HL-60 (cell line): ENCODE data around the gene USP35.

Source experiments
- DNase-seq, 2 experiments: peaks; one replicate each; pipeline ENCODE4 v3.0.0-alpha.2; 2010 to 2020; ENCODE audit warnings: low read depth in 1 of 2, low spot score in 1 of 2
- H3K27ac ChIP-seq: fragments of 250-450 bp; sonication (Bioruptor Pico); replicated peaks from 2 replicates; pipeline ENCODE4 v1.5.1; 2020; ENCODE audit warnings: mild to moderate bottlenecking, moderate library complexity
- H3K27me3 ChIP-seq: fragments of 250-450 bp; sonication (Bioruptor Pico); 2 replicates; pipeline ENCODE4 v1.5.1; 2021; ENCODE audit warnings: mild to moderate bottlenecking, moderate library complexity; ENCODE audit not compliant: insufficient read depth, poor library complexity, severe bottlenecking
- H3K4me3 ChIP-seq: replicated peaks from 2 replicates; pipeline ENCODE4 v1.5.1; 2011; ENCODE audit warnings: mild to moderate bottlenecking, control low read depth, low read length; ENCODE audit not compliant: insufficient read depth
- CTCF ChIP-seq: IDR thresholded peaks from one replicate; pipeline ENCODE4 v1.5.1; 2011; ENCODE audit warnings: low read length, control low read depth, inconsistent platforms; ENCODE audit not compliant: insufficient read depth
- GABPA ChIP-seq: IDR thresholded peaks from 2 replicates; pipeline ENCODE4 v1.6.1; 2012; ENCODE audit warnings: low read depth
- POLR2AphosphoS5 ChIP-seq: IDR thresholded peaks from 2 replicates; pipeline ENCODE4 v1.6.1; 2012; ENCODE audit warnings: low read depth
- REST ChIP-seq: IDR thresholded peaks from 2 replicates; pipeline ENCODE4 v1.6.1; 2012; ENCODE audit warnings: low read depth; ENCODE audit not compliant: insufficient replicate concordance
- SPI1 ChIP-seq: IDR thresholded peaks from 2 replicates; pipeline ENCODE4 v1.6.1; 2012; ENCODE audit warnings: low read depth, mild to moderate bottlenecking, borderline replicate concordance

Gene USP35

GRCh38 chr11:78211565-78211964, 22.8 kb downstream of the USP35 start:
- no peak overlapping the region for H3K27ac ChIP-seq

GRCh38 chr11:78212586-78213371, 24.1 kb downstream of the USP35 start:
- Histone ChIP-seq H3K27ac (no peak overlapping the region), H3K27me3 (no peaks in the 10 kb centered on the region), H3K4me3 (no peak overlapping the region)
- DNase-seq = no peak
- TF ChIP-seq POLR2AphosphoS5 = no peak
- no peak for TF ChIP-seq CTCF
- TF ChIP-seq REST = no peak
- no peak for TF ChIP-seq SPI1
- no peak for TF ChIP-seq GABPA

More at GRCh38 chr11:78211565-78211964, 22.8 kb downstream of the USP35 start:
- no peak for DNase-seq
- H3K27me3 ChIP-seq = no peaks in the 10 kb centered on the region
- TF ChIP-seq POLR2AphosphoS5 (no peak), REST (no peak), GABPA (no peak), CTCF (no peak), SPI1 (no peak)
- H3K4me3 ChIP-seq = no peak overlapping the region

- Histone ChIP-seq H3K4me3 (no peak overlapping the region), H3K27ac (no peak overlapping the region), H3K27me3 (no peaks in the 10 kb centered on the region)
- TF ChIP-seq REST (no peak), CTCF (no peak), GABPA (no peak)
- DNase-seq = no peak
These were observed 25.0 kb downstream of the USP35 start for GRCh38 chr11:78213526-78214330.
